Breast epithelium (tissue), 3 donors: ENCODE results near the gene PCBP3.

Source experiments
- POLR2A ChIP-seq: fragments of 450-650 bp; IDR thresholded peaks from one replicate; pipeline ENCODE4 v1.6.1; 2016; ENCODE audit warnings: antibody characterized with exemption, mild to moderate bottlenecking, moderate library complexity
- TF ChIP-seq, protein P1 (sequence below), 3 donors: fragments of 450-650 bp; IDR thresholded peaks; one replicate each; pipeline ENCODE4 v1.5.1; 2016 to 2017; ENCODE audit warnings: antibody characterized with exemption in 3 of 3, mild to moderate bottlenecking in 3 of 3, moderate library complexity in 3 of 3

GRCh38 chr21:45937721-45938452, 294.4 kb downstream of the PCBP3 start:
- TF ChIP-seq, protein P1, sequence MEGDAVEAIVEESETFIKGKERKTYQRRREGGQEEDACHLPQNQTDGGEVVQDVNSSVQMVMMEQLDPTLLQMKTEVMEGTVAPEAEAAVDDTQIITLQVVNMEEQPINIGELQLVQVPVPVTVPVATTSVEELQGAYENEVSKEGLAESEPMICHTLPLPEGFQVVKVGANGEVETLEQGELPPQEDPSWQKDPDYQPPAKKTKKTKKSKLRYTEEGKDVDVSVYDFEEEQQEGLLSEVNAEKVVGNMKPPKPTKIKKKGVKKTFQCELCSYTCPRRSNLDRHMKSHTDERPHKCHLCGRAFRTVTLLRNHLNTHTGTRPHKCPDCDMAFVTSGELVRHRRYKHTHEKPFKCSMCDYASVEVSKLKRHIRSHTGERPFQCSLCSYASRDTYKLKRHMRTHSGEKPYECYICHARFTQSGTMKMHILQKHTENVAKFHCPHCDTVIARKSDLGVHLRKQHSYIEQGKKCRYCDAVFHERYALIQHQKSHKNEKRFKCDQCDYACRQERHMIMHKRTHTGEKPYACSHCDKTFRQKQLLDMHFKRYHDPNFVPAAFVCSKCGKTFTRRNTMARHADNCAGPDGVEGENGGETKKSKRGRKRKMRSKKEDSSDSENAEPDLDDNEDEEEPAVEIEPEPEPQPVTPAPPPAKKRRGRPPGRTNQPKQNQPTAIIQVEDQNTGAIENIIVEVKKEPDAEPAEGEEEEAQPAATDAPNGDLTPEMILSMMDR (IDR thresholded peaks at IDR 0.05): no peak
- TF ChIP-seq POLR2A: no peak
